ENCODE measurements around the gene SPATA46. TPM values are rescaled to one million over a fixed set of nuclear protein-coding genes. Genes with fewer than 3 reads are reported as not detected.
"Not testable (repeated sequence)": the region's sequence is repeated elsewhere in the genome, so short reads cannot be mapped to it uniquely, and the experiment has no call there.

The SPATA46 gene
- total RNA-seq, 1 donor from 2014 or later: not detected

DNA sequence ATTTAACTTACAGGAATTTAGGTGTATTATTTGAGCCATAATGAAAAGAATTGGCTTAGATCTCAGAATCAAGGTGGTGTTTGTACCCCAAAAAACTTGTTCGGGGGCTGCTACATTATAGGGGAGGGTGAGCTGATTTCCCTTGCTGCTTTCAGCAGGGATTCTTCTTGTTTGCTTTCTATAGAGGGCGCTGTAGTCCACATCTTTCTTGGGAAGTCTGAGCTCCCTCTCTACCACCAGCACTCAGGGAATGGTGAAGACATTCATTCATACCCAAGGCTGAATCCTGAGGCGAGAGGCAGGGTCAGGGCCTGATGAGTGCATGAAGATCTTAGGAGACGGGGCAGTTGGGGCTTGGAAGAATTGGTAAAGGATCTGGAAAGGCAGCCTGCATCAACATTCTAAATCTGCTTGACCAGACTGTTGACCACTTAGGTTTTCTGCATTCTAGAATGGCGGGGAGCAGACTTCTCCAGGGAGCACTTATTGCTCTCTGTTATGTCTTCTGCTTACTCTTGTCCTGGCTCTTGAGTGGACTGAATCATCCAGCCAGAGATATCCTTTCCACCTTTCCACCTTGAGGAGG is 18.9 kb downstream of the SPATA46 start:
- peak; percentile 43 for DNase-seq (ENCODE audit: low read depth)

DNA sequence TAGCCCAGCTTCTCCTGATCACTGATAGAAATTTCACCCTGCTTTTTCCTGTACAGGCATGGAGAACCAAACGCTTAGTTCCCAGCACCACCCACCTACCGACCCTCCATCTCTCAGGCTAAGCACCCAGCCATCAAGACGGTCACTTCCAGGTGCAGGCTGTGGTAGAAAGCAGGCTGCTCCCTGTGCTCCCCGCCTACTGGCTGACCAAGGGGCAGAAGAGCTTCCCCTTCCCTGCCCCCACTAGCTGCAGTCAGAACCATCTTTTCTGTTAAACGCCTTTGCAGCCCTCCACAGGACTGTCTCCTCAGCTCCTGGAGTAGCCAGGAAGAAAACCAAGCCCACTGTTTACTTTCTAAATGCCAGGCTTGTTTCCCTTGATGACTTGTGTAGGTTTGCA is 23.0 kb downstream of the SPATA46 start:
- no peak for DNase-seq (ENCODE audit: low read depth)

DNA sequence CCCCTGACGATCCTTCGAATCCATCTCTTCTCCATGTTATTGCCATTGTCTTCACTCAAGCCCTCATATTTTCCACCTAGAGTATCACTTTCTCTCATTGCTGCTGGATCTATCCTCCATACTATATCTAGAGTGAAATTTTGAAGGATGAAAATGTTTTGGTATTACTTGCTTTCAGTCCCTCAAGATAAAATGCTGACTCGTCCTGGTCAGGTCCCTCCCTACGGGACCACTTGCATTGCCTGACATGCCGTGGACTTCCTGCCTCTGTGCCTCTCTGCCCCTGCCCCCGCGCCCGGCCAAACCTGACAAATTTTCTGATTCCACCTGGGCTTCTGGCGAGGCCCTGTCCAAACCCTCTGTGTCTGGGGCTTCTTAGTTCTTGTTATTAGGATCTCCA is 23.6 kb downstream of the SPATA46 start:
- no peak for DNase-seq (ENCODE audit: low read depth)

DNA sequence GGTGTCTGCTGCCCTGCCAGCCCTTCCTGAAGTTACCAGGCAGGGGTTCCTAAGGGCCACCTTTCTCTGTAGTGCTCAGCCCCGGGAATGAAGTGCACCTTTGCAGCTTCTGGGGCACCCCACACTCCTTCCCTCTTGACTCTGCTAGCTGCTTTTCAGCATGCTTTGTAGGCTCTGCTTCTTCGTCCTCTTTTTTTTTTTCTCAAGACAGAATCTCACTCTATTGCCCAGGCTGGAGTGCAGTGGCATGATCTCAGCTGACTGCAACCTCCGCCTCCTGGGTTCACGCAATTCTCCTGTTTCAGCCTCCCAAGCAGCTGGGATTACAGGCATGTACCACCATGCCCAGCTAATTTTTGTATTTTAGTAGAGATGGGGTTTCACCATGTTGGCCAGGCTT is 24.8 kb downstream of the SPATA46 start:
- DNase-seq (ENCODE audit: low read depth): not testable (repeated sequence)

DNA sequence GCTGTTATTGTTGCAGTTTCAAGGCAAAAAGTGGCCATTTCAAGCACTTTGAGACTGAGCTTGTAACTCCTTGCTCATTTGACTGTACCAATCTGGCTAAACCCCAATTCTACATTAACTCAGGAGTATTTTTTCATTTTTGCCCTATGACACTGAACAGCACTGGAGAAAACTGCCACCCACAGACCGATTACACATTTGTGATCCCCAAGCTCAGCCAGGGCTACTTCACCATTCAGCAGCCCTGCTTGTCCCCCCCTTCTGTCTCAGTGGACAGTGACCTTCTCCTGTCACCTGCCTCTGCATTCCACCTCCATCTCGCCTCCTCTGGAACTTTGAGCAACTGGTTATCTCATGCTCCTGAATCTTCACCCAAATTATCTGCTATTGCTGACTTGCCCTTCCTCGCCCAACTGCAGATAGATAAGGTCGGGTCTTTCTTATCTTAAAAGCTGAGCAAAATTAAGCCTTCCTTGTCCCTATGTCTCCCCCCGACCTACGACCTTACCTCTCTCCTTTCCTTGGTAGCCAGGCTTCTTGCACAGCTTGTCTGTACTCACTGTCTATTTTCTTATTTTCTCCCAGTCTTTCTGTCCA is 25.3 kb downstream of the SPATA46 start:
- no peak for DNase-seq (ENCODE audit: low read depth)

DNA sequence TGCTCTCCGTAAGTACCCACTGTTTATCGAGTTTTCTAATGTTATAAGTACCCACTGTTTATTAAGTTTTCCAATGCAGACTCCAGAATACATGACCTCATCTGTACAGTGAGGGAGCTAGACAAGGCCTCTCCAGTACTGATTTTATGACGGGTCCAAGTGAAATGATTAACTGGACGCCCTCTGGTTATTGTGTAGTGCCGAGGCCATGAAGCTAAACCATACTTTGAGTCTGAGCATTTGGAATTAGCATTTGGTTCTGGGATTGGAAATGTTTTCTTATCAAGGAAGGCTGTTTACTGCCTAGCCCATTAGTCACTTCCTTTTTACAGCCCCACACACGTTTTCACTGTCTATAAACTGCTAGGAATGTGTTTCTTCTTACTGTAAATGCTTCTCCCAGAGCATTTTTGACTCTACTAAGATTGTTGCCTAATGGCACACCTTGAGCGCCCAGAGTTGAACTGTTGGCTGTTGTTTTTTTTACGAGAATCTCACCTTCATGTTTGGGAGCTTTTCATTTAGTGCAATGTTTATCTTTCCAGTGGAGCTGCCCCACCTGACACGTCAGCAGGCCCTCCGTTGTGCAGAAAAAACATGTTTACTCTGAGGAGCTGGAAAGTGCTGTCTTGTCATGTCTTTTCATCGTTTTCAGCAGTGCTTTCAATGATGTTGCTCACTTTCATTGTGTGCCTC is 26.9 kb downstream of the SPATA46 start:
- peak; percentile 99 for DNase-seq (ENCODE audit: low read depth)

DNA sequence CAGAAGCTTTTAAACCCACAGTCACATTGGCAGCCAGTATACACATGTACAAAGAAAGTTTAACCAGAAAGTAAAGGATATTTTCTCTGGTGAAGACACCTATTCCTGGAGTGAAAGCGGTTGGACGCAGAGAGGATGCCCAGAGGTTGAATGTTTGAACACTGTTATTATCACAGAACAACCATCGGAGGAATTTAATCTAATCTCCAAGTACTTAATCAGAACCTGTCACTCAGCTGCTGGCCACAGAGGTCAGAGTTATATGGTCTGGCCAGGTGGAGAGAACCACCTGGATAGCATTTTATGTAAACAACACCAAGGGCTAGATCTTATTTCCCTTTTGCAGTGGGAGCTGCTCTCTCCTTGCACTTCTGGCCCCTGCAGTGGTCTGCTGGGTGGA is 29.4 kb downstream of the SPATA46 start:
- DNase-seq (ENCODE audit: low read depth): no peak

DNA sequence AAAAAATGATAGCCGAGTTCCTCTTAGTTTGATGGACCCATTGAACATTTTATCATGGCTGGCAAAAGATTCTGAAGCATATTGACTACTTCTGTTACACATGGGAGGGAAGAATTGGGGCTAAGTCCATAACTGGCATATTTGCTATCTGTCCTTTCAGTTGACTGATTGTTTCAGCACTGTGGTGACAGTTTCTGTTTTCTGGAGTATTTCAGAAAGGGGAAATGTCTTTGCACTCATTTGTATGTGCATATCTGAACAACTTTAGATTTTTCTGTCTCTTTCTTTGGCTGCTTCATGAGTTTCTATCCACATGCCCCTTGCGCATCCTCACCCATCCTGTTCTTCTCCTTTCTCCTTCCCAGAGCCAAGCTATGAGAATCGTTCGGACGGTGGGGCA is 33.2 kb downstream of the SPATA46 start:
- no peak for DNase-seq (ENCODE audit: low read depth)

DNA sequence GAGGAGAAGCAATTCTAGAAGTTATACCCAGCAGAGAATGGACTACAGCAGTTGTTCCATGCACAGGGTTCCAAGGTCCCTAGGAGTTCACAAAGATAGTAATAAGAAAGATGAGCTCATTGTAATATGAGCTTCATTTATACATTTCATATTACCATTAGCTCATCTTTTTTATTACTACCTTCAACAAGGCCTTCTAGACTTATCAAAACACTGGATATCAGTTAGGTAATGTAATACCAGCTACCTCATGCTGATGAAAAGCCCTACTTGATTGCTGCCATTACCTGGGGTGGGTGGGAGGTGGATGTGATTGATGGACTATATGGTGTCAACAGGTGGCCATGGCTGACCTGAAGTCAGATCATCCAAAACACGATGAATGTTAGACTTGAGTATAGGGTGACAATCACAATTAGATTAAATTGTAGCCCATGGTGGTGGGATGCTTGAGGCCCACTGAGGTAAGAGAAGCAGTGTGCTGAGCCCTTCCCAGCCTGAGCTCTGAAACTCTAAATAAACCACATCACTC is 34.1 kb downstream of the SPATA46 start:
- no peak for DNase-seq (ENCODE audit: low read depth)

DNA sequence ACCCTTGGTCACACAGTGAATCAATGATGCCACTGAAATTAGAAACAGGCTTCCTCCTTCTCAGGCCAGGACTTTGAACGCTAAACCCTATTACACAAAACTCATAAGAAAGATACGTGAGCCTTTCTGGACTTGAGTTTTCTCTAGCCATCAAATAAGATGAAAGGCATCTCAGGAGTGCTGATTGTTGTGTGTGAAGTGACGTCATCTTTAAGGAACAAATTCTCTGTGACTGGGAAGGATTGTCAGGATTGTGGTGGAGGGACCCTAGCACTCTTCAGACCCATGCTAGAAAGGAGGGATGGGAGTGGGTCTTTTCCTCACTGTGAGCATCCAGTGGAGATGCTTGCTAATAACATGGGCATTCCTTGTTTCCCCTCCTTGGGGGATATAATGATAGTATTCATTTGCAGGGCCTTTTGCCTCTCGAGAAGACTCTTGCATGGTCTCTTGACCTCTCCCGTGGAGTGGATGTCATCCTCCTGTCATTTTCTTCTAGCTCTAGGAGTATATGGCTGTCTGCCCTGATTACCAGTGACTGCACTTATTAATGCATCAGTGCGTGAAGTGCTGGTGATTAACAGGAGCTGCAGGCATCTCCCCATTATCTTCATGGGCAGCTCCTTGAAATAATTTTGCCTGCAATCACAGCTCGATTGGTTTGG is 39.9 kb downstream of the SPATA46 start:
- DNase-seq (ENCODE audit: low read depth): no peak

DNA sequence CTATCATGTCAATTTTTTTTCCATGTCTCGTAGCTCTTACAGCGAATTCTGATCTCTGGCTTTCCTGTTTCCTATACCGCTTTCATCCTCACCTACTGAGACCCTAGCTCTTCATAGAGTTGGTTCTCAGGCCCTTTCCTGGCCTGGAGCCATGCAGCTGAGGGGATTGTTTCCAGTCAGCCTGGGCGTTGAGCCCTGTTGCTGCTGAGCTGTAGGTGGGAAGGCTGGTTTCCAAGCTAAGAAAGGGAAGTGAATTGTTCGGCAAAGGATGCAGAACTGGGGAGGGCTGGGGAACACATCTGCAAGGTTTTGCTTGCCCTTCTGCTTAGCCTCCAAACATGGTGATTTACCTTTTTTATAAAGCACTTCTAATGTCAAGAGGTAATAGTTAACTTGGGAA is 41.5 kb downstream of the SPATA46 start:
- DNase-seq (ENCODE audit: low read depth): no peak

DNA sequence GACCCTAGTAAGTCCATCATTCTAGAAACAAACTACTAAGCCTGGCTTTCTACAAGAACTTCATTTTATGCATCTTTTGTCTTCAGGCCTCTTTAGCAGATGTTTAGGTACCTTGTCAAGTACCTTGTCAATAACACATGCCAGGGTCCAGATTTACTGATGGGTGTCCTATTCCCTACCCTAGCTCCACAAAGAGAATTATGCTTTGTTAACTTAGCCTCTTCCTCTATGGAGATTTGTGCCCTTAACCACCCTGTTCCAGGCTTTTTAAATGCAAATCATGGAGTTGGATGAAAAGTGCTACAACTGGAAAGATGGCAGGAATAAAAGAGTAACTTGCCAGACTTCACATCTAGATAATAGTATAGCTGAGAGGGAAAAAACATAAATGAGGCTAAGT is 42.7 kb downstream of the SPATA46 start:
- no peak for DNase-seq (ENCODE audit: low read depth)

DNA sequence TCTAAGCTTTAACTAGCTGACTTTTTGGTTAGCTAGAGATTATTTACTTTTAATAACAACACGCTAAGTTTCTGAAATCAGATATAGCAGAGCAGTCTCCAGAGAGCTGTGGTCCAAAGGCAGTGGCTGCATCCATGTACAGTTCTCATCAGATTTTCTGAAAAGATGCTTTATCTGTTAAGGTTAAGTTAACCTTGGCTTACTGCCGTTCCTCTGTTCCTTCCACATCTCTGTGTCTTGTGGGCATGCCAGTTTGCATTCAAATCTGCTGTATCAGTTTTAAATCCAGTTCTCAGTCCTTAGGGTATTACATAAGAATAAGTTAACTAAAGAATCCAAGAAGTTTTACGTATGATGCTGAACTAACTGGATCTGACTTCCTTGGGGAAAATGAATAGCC is 46.8 kb downstream of the SPATA46 start:
- no peak for DNase-seq (ENCODE audit: low read depth)

DNA sequence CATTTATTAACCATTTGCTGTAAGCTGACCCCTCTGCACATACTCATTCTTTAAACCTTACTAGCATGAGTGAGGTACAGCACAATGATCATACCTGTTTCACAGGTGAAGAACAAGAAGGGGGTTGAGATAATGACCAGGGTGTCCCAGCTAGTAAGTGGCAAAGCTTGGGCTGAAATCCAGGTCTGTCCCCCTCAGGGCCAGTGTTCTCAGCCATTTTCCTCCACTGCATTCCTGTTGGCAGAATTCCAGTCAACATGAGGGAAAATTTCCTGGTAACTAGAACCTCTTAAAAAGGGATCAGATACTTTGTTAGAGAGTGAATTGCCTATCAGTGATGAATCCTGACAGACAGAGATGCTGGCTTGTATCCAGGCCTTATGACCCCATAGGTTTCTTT is 48.1 kb downstream of the SPATA46 start:
- DNase-seq (ENCODE audit: low read depth): peak; percentile 20

DNA sequence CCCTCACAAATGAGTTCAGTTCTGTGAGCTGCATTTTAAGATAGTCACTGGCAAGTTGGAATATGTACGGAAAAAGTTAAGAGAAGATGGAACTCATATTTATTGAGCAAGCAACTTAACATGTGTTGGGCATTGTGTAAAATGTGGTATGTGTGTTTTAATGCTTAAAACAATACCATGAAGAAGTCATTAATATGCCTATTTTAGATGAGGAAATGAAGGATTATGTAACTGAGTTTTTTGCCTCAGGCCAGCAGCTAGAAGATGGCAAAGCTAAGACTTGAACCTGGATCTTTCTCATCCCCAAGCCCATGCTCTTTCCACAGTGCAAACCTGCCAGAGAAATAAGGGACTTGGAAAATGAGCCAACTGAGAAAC is 48.9 kb downstream of the SPATA46 start:
- DNase-seq (ENCODE audit: low read depth): no peak

DNA sequence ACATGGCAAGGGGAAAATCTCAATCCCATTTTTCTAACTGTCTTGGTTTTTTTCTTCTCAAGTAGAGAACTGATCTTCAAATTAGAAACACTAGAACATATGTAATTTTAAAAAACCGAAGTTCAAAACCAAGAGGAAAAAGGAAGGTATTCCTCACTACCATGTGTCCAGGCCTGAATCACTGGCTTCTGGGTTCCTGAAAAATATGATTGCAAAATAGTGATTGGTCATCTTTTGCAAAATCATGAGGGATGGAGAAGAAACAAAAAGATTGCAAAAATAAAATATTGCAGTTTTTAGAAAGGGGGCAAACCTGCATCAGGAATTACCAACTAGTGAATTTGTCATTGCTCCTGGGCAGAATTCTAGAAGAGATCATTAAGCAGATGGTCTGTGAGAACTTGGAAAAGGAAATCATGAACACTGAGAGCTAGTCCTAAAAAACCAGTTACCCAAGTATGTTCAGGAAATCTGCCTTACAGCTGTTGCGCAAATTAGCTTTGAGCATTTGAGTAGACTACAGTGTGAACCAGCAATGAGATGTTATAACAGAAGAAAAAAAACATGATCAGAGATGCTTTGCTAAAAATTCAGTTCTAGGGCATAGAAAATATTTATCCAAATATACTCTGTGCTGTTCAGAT is 49.4 kb downstream of the SPATA46 start:
- no peak for DNase-seq (ENCODE audit: low read depth)

DNA sequence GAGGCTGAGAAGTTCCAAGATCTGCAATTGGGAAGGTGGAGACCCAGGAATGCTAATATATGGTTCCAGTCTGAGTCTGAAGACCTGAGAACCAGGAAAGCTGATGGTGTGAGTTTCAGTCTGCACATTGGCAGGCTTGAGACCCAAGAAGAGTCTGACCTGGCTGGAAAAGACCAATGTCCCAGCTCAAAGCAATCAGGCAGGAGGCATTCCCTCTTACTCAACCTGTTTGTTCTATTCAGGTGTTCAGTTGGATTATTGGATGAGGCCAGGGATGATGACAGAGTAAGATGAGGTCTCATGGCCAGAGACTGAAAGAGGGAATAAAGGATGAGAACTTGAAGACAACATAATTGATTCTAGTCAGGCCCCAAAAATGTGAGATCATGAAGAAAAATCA is 50.1 kb downstream of the SPATA46 start:
- no peak for DNase-seq (ENCODE audit: low read depth)

DNA sequence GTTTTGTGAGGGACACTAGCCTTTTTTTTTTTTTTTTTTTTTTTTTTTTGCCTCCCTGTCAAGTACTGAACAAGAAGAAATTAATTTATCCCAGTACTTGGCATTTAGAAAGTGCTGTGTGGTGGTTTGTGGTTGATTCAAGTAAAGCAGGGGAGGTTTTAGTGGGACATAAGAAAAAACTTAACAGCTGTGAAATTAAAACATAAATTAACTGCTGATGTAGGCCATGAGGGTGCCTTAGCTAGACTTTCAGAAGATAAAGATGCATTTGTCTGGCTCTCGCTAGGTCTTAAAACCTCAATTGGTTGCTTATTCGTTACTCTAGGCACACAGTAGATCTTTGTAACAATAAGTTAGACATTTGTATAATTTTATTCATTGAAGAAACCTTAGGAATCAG is 52.3 kb downstream of the SPATA46 start:
- DNase-seq (ENCODE audit: low read depth): no peak
